Activated T-cell treated with anti-CD3 and anti-CD28 coated beads, Interleukin-2, amount 50 U/mL, for 48 hours (primary cell): ENCODE measurements around the gene TDO2.
A peak's percentile ranks its signal among the peaks of the same experiment; 100 is the strongest.
"Not testable (repeated sequence)": the region's sequence is repeated elsewhere in the genome, so short reads cannot be mapped to it uniquely, and the experiment has no call there.

Source experiments
- DNase-seq, 2 experiments: peaks; one replicate each; pipeline ENCODE4 v3.0.0-alpha.2; 2020

Gene TDO2

GRCh38 chr4:155908187-155909139 lies 5.0 kb downstream of the TDO2 start:
- no peak for DNase-seq

DNA sequence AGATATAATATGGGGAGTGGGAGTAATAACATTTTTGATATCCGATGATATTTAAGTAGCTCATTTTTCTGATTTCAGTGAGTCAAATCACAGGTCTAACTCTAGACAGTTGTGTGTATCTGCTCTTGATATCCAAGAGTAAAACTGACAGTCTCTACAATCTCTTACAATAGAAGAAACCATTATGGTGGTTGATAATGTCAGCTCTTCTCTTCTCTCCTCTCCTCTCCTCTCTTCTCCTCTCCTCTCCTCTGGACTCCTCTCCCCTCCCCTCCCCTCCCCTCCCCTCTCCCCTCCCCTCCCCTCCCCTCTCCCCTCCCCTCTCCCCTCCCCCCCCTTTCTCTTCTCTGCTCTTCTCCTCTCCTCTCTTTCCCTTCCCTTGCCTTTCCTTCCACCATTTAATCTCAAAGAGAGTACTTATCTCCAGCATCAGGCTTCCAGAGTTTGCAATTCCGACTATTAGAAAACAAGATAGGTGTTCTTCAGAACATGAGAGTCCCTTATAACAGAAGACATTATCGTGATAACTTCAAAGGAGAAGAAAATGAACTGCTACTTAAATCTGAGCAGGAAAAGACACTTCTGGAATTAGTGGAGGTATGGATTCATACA lies 6.2 kb downstream of the TDO2 start:
- no peak for DNase-seq

- no peak for DNase-seq
Measured at GRCh38 chr4:155911905-155912304, 8.4 kb downstream of the TDO2 start.

DNA sequence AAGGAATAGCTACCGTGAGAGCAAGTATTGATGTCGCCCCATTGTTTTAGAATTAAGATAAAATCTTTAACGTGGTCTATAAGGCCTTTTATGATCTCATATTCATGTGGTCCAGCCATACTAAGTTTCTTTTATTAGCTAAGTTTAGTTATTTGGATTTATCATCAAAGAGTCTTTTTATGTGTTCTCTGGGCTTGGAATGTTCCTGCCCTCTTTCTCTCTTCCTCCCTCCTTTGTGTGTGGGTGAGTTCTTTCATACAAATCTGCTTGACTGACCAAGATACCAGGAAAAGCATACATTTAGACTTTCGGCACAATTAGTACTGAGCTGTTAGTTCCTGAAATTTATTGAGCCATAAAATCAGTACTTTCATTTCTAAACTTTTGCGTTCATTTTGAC lies 11.3 kb downstream of the TDO2 start:
- no peak for DNase-seq

DNA sequence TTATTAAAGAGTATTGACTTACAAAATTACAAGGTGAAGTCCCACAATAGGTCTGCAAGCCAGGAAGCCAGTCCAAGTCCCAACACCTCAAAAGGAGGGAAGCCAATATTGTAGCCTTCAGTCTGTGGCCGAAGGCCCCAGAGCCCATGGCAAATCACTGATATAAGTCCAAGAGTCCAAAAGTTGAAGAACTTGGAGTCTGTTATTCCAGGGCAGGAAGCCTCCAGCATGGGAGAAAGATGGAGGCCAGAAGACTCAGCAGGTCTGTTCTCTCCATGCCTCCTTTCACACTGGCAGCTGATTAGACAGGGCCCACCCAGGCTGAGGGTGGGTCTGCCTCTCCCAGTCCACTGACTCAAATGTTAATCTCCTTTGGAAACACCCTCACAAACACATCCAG lies 18.1 kb downstream of the TDO2 start:
- no peak for DNase-seq

- DNase-seq = no peak
Measured at GRCh38 chr4:155924637-155925036, 21.1 kb downstream of the TDO2 start.

DNA sequence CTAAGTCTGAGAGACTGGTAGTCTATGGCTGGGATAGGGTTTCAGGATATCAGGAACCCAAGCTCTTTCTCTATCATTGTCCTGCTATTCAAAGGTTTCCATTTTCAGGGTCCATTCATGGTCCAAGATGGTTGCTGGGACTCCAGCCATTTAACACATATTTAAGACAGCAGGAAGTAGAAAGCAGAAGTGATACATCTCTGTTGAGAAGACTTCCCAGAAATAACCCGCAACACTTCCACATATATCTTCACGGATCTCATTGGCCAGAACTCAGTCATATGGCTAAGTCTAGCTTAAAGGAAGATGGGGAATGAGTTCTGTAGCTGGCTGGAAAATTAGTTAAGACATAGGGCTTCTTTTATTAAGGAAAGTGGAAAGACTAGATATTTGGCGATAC lies 26.3 kb downstream of the TDO2 start:
- no peak for DNase-seq

DNA sequence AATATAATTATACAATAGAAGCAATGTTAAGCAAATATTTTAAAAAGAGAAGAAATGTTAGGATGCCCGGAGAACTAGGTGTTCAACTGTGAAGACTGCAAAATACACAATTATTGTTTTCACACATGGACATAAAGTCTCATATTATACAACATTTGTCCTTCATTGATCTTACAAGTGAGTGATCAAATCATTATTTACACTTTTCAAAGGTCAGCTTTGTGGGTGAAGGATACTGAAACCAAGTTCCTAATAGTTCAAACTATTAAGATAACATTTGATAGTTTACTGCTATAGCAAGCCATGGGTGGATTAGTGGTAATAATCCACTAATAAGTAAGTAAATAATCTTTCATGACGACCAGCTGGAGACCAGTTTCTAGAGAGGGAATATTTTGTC lies 26.8 kb downstream of the TDO2 start:
- no peak for DNase-seq

- DNase-seq = no peak
Measured at GRCh38 chr4:155931634-155932033, 28.1 kb downstream of the TDO2 start.

- DNase-seq = not testable (repeated sequence)
Measured at GRCh38 chr4:155934634-155935033, 31.1 kb downstream of the TDO2 start.

GRCh38 chr4:155935389-155935986 lies 32.0 kb downstream of the TDO2 start:
- no peak for DNase-seq

GRCh38 chr4:155941085-155941790 lies 37.7 kb downstream of the TDO2 start:
- no peak for DNase-seq

GRCh38 chr4:155941820-155942219 lies 38.3 kb downstream of the TDO2 start:
- DNase-seq = no peak

GRCh38 chr4:155943605-155944291 lies 40.3 kb downstream of the TDO2 start:
- no peak for DNase-seq

DNA sequence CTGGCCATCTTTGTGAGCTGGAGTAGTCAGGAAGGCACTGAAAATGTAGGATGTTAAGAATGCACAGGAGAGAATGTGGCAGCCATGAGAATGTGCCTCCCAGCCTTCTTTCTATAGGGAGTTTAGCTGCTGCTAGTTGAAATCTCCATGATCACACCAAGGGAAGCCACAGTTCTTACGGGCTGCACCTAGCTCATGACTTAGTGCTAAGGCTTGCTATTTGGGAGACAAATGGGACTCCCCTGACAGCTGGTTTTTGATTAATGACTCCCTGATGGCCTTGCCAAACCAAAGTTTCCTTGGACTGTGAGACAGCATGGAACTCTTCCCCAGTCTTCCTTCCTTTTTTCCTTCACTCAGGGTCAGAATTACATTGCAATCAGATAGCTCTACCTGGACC lies 41.0 kb downstream of the TDO2 start:
- no peak for DNase-seq

DNA sequence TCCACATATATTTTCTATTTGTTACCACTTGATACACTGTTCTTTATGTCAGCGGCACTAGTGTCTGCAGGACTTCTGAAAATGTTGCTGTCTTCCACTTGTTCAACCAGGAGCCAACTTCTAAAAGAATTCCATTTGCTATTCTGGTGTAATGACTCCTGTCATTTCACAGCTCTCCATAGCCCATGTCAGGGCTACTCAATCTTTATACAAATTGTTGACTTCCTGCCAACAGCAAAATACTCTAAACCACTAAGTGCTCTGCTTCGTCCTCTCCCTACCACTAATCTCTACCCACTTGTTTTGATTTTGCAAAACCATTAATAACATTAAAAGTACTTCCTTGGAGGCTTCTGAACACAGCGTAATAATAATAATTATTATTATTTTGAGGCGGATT lies 43.0 kb downstream of the TDO2 start:
- no peak for DNase-seq

- no peak for DNase-seq
Measured at GRCh38 chr4:155948541-155948940, 45.0 kb downstream of the TDO2 start.

GRCh38 chr4:155950461-155950860 lies 47.0 kb downstream of the TDO2 start:
- DNase-seq = no peak

GRCh38 chr4:155952501-155952901 lies 49.0 kb downstream of the TDO2 start:
- no peak for DNase-seq

DNA sequence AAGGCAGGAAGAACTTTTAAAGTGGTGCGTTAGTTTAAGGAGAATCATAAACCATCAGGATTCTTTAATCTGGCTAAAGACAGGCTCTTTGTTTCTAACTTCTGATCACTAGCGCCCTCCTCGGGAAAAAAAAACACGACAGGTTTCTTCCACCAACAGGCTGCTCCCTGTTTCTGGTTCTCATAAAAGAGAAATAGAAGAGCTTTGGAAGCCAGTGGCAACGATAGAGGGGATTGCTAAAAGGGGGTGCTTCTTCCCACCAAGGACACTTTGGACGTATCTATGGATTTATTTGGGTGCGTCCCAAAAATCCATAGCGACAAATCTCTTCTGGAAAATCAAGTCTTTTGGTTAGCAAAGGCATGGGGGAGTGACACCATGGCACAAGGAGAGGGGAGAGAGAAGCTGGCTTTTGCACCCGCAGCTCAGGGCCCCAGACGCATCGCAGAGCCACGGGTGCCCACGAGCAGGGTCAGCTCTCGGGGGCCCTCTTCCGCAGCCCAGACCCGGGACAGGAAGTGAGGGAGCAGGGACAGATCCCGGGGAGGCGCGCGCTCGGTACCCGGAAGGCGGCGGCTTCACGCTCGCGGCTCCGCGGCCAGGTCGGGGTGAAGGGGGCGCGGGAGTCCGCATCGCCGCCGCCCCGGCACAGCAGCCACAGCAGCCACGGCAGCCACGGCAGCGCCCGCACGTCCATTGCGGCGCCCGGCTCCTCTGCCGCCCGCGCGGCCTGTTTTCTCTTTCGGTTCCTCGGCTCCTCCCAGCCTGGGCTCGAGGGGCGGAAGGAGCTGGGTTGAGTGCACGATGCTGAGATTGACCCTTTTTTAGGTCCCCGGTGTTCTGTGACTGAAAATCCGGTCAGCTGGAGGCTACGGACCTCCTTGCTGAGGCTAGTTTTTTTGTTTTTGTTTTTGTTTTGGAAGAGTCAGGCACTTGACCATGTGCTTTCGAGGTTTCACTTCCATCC lies 49.9 kb downstream of the TDO2 start, which contains the start of gene CTSO:
Gene CTSO (minus strand): TSS at position 716 of the 967 bp plus-strand sequence. CDS start 19 bp downstream, at position 697.
- peak; percentile 76 to 81 for DNase-seq

- no peak for DNase-seq
Measured at GRCh38 chr4:155954118-155954685, 50.7 kb downstream of the TDO2 start.
